HEK293T (cell line): Measurements from ENCODE around the gene PTCH2.
"Not testable (repeated sequence)": the region's sequence is repeated elsewhere in the genome, so short reads cannot be mapped to it uniquely, and the experiment has no call there.

Experiments
- CTCF ChIA-PET: fragments of 350-600 bp; formaldehyde crosslinking; extraction: SDS; loops from one replicate; lab custom pipeline; 2021; ENCODE audit warnings: antibody characterized with exemption, inconsistent platforms; lab: Yijun Ruan, JAX
- POLR2A ChIA-PET: fragments of 350-600 bp; formaldehyde crosslinking; extraction: SDS; loops from one replicate; lab custom pipeline; 2020; ENCODE audit warnings: antibody characterized with exemption, inconsistent platforms; lab: Yijun Ruan, JAX
- DNase-seq: peaks from one replicate; pipeline ENCODE4 v3.0.0; 2012; ENCODE audit warnings: mixed read lengths; ENCODE audit errors: extremely low spot score
- ARNT ChIP-seq: fragments of 450-650 bp; IDR thresholded peaks from 2 replicates; pipeline ENCODE4 v1.6.1; 2017; ENCODE audit warnings: mild to moderate bottlenecking
- BHLHE40 ChIP-seq: fragments of 450-650 bp; IDR thresholded peaks from 2 replicates; pipeline ENCODE4 v1.6.1; 2016; ENCODE audit warnings: mild to moderate bottlenecking, moderate library complexity, borderline replicate concordance
- CTBP1 ChIP-seq: fragments of 450-650 bp; IDR thresholded peaks from 2 replicates; pipeline ENCODE4 v1.6.1; 2016; ENCODE audit warnings: borderline replicate concordance
- ELF4 ChIP-seq: fragments of 450-650 bp; IDR thresholded peaks from 2 replicates; pipeline ENCODE4 v1.6.1; 2017; ENCODE audit warnings: antibody characterized with exemption
- FOXA1 ChIP-seq: fragments of 450-650 bp; IDR thresholded peaks from 2 replicates; pipeline ENCODE4 v1.6.1; 2016; ENCODE audit warnings: mild to moderate bottlenecking
- FOXK2 ChIP-seq: fragments of 450-650 bp; IDR thresholded peaks from 2 replicates; pipeline ENCODE4 v1.6.1; 2016; ENCODE audit warnings: mild to moderate bottlenecking
- FOXM1 ChIP-seq: fragments of 450-650 bp; IDR thresholded peaks from 2 replicates; pipeline ENCODE4 v1.6.1; 2017; ENCODE audit warnings: mild to moderate bottlenecking, borderline replicate concordance
- HDGF ChIP-seq: fragments of 450-650 bp; IDR thresholded peaks from 2 replicates; pipeline ENCODE4 v1.6.1; 2017; ENCODE audit warnings: antibody characterized with exemption, borderline replicate concordance
- L3MBTL2 ChIP-seq: fragments of 450-650 bp; conservative IDR thresholded peaks from 2 replicates; pipeline ENCODE4 v1.6.1; 2016; ENCODE audit warnings: mild to moderate bottlenecking
- LEF1 ChIP-seq: fragments of 450-650 bp; IDR thresholded peaks from 2 replicates; pipeline ENCODE4 v1.6.1; 2017; ENCODE audit warnings: mild to moderate bottlenecking, borderline replicate concordance
- NFRKB ChIP-seq: fragments of 450-650 bp; IDR thresholded peaks from 2 replicates; pipeline ENCODE4 v1.6.1; 2016; ENCODE audit warnings: mild to moderate bottlenecking, moderate library complexity
- PKNOX1 ChIP-seq: fragments of 450-650 bp; IDR thresholded peaks from 2 replicates; pipeline ENCODE4 v1.6.1; 2016
- SP1 ChIP-seq: fragments of 450-650 bp; IDR thresholded peaks from 2 replicates; pipeline ENCODE4 v1.6.1; 2017
- SUZ12 ChIP-seq: fragments of 450-650 bp; IDR thresholded peaks from 2 replicates; pipeline ENCODE4 v1.6.1; 2016; ENCODE audit warnings: mild to moderate bottlenecking
- TARDBP ChIP-seq: fragments of 450-650 bp; IDR thresholded peaks from 2 replicates; pipeline ENCODE4 v1.6.1; 2016
- ZNF384 ChIP-seq: fragments of 450-650 bp; IDR thresholded peaks from 2 replicates; pipeline ENCODE4 v1.6.1; 2016

Gene PTCH2

GRCh38 chr1:44828841-44829440, 14.1 kb downstream of the PTCH2 start:
- POLR2A ChIA-PET = interaction anchor here (1.4 to 5.1 kb wide), 2 partner anchors 8 to 29 kb away, joined by 3 to 34 read pairs; partner anchors contain the start of gene PLK3
- no peak for DNase-seq
- TF ChIP-seq ELF4 (no peak), BHLHE40 (no peak), SP1 (no peak), L3MBTL2 (no peak), SUZ12 (no peak), FOXA1 (no peak), ARNT (no peak), FOXM1 (no peak), NFRKB (no peak), LEF1 (no peak), CTBP1 (no peak), FOXK2 (no peak), TARDBP (no peak), ZNF384 (no peak), PKNOX1 (no peak), HDGF (no peak)
- CTCF ChIA-PET = interaction anchor here (1.3 kb wide), 1 partner anchor 8 kb away, joined by 3 read pairs; no protein-coding TSS in a partner anchor

- ChIA-PET CTCF (interaction anchor here (1.5 kb wide), 1 partner anchor 35 kb away, joined by 5 read pairs; no protein-coding TSS in a partner anchor), POLR2A (interaction anchor here (1.4 to 5.1 kb wide), 3 partner anchors 8 to 475 kb away, joined by 3 to 34 read pairs (median 6); partner anchors contain the start of gene PLK3)
- TF ChIP-seq FOXA1 = no peak
- TF ChIP-seq ZNF384 = no peak
- TF ChIP-seq LEF1 = no peak
- no peak for TF ChIP-seq SP1
- no peak for TF ChIP-seq CTBP1
- no peak for TF ChIP-seq BHLHE40
- TF ChIP-seq PKNOX1 = no peak
- no peak for TF ChIP-seq ARNT
- no peak for DNase-seq
These were observed 14.9 kb downstream of the PTCH2 start for GRCh38 chr1:44828003-44828651.

DNA sequence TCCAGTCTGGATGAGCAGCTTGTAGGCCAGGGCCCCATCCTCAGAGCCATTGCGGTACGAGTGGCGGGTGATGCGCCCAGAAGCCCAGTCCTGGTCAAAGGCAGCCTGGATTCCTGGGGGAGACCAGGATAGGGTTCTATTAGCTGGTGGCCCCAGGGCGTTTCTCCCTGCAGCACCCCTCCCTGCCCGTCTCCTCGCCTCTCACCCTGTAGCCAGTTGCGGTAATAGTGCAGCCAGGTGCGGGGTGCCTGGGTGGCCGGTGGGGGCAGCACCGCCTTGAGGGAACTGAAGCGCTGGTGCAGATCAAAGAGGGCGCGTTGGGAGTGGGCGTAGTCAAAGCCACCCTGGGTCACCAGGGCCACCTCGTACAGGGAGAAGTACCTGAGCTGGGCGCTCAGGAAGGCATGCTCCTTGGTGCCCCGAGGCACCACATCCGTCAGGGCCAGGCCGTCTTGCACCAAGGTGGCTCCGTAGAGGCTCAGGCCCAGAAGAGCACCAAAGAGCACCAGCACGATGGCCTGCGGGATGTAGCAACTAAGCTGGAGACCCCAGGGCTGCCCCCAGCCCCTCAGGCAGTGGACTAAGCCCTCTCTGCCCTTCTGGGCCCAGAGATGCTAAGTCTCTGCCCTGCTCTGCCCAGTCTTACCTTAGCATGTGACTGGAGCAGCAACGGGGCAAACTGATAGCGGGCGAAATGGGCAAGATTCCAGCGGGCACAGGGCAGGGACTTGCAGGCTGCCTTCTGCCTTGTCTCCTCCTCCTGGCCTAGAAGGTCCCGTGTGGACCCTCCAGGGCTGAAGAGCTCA, 15.7 kb downstream of the PTCH2 start:
- no peak for DNase-seq
- TF ChIP-seq HDGF = no peak
- TF ChIP-seq ELF4 = no peak
- TF ChIP-seq NFRKB = no peak
- TF ChIP-seq ZNF384 = no peak
- no peak for TF ChIP-seq ARNT
- TF ChIP-seq TARDBP = no peak
- TF ChIP-seq L3MBTL2 = no peak
- no peak for TF ChIP-seq PKNOX1
- TF ChIP-seq CTBP1 = no peak
- TF ChIP-seq LEF1 = no peak
- no peak for TF ChIP-seq SUZ12
- no peak for TF ChIP-seq BHLHE40
- no peak for TF ChIP-seq SP1
- POLR2A ChIA-PET = interaction anchor here (0.7 to 1.8 kb wide), 3 partner anchors 27 to 476 kb away, joined by 3 to 6 read pairs (median 4); partner anchors contain the start of gene PLK3
- CTCF ChIA-PET = interaction anchor here (1.5 kb wide), 1 partner anchor 34 kb away, joined by 5 read pairs; no protein-coding TSS in a partner anchor

GRCh38 chr1:44826375-44827196, 16.5 kb downstream of the PTCH2 start:
- DNase-seq = no peak
- POLR2A ChIA-PET = interaction anchor here (0.6 to 1.8 kb wide), 4 partner anchors 17 to 477 kb away, joined by 3 to 6 read pairs (median 4); partner anchors contain the start of genes PLK3 and PTCH2

GRCh38 chr1:44824392-44824791, 18.7 kb downstream of the PTCH2 start:
- POLR2A ChIA-PET = interaction anchor here (1.5 to 1.8 kb wide), 2 partner anchors 16 to 187 kb away, joined by 3 to 7 read pairs; partner anchors contain the start of genes BTBD19 and HECTD3
- CTCF ChIA-PET, DNase-seq: not testable (repeated sequence)

More at GRCh38 chr1:44826375-44827196, 16.5 kb downstream of the PTCH2 start:
- CTCF ChIA-PET = interaction anchor here (1.5 kb wide), 1 partner anchor 33 kb away, joined by 5 read pairs; no protein-coding TSS in a partner anchor
- TF ChIP-seq CTBP1 = no peak
- TF ChIP-seq SP1 = no peak
- TF ChIP-seq TARDBP = no peak
- no peak for TF ChIP-seq ARNT
- TF ChIP-seq FOXK2 = no peak
- no peak for TF ChIP-seq SUZ12
- no peak for TF ChIP-seq PKNOX1
- TF ChIP-seq ELF4 = no peak
- TF ChIP-seq LEF1 = no peak
- no peak for TF ChIP-seq ZNF384
- no peak for TF ChIP-seq FOXM1
- no peak for TF ChIP-seq NFRKB
- TF ChIP-seq FOXA1 = no peak
- no peak for TF ChIP-seq BHLHE40
- TF ChIP-seq HDGF = no peak
- TF ChIP-seq L3MBTL2 = no peak
